HT-29 (cell line): Measurements from ENCODE around the gene RNF144A. TPM values are rescaled to one million over a fixed set of nuclear protein-coding genes. Genes with fewer than 3 reads are reported as not detected.
"Not testable (repeated sequence)": the region's sequence is repeated elsewhere in the genome, so short reads cannot be mapped to it uniquely, and the experiment has no call there.

ENCODE experiments used
- DNase-seq: peaks from one replicate; pipeline ENCODE4 v3.0.0-alpha.2; 2015; ENCODE audit warnings: low spot score
- total RNA-seq: library from RNA; depleted of rRNA; stranded (reverse); fragments of >200 nt; shearing (Covaris generic); gene quantifications from 2 replicates; pipeline ENCODE4 v1.2.3, GENCODE V29; 2014

The RNF144A gene
- total RNA-seq, 1 experiment from 2014 or later = 0.10 TPM

DNA sequence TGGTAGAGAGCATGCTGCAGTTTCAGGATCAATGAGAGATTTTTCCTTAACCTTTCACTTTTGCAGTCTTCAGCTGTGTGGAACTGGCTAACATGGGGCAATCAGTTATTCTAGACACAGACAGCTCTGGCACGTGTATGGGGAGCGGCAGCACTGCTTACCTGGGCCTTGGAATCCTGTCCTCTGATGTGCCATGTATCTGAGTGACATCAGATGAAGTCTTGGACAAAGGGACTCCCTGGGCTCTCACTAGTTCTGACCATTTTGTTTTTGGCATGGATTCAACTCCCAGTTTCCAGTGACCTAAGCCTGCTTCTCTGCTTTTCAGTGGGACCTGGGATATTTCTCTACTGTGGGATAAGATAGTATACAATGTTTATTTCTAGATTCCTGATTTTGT is 54.3 kb downstream of the RNF144A start:
- no peak for DNase-seq

- DNase-seq = no peak
Measured at GRCh38 chr2:6972067-6972710, 55.0 kb downstream of the RNF144A start.

DNA sequence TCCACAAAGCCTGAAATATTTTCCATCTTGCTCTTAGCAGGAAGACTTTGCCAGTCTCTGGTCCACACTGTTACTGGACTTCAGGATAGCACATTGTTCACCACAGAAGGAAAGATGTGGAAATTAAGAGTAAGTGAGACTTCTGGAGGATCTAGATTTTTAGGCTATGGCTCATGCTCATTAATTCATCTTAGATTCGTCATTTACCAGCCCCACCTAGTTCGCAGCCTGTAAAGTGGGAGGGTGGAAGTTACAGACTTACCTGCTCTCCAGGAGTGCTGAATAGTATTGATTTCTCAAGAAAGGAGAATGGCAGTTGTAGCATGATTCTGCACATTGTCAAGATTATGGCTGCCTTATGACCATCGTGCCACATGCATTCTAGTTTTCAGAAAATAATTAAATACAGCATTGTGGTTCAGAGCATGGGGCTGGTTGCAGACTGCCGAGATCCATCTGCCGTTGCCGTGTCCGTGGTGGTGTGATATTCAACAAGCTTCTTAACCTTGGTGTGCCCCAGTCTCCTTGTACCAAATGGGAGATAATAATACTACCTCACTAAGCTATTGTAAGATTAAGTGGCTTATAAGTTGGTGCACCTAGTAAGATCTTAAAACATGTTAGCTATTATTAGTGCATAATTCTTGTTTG is 56.8 kb downstream of the RNF144A start:
- no peak for DNase-seq

GRCh38 chr2:6975988-6976387 is 58.8 kb downstream of the RNF144A start:
- no peak for DNase-seq

DNA sequence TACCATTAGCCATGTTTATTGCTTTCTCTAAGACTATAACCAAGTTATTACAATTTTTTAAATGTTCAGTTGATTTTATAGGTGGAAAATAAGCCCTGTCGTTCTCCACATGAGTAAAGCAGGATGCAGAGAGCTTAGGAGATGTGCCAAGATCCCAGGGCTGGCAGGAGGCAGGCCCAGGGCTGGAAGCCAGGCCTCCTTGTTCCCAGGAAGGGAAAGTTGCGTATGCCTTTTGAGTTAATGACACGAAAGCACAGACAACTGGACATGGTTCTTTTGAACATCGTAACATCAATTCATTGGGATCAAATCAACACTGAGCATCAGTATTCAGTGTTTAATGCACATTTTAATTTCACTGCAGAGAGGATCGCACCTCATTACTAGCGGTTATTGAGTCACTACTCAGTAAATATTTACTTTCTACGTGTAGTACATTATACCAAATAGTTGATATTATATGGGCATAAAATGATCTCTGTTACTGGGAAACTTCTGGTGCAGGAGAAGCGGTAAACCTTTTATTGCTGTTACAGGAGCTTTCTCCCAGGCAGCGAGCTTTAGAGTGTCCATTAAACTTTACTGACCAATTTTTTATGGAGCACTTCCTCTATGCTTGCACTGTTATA is 60.0 kb downstream of the RNF144A start:
- no peak for DNase-seq

- DNase-seq = no peak
Measured at GRCh38 chr2:6977786-6978185, 60.6 kb downstream of the RNF144A start.

DNA sequence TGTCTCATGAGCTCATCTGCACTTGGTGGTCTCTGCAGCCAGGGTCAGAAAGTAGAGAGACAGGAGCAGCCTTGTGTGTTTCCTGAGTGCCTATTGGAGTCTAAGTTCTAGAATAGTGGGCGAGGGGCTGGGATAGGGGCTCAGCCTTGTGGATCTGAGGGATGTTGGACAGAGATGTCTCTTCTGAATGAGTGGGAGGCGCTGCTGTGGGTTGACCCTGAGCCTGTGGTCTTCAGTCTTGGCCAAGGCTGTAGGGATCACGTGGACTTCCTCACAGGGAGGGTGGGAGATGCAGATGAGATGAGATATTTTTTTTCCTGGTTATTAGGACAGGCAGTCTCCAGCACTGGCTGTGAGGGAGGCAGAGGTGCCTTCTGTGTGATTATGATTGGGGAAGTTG is 61.8 kb downstream of the RNF144A start:
- DNase-seq = no peak

DNA sequence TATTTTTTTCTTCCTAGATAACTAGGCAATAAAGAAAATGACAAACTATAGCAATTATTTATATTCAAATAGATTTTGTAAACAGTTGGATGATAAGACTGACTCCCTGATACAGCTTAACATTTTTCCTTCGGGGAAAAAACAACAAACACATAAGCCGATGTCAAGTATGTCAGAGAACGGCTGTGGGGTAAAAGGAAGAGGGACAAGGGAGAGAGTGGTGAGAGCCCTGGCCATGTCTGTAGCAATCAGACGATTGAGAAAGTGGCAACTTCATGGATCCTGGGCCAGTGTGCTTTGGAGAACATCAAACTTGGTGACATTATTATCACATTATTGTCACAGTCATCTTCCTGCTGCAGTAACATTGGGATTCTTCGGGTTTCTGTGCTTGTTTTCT is 65.2 kb downstream of the RNF144A start:
- DNase-seq = no peak

DNA sequence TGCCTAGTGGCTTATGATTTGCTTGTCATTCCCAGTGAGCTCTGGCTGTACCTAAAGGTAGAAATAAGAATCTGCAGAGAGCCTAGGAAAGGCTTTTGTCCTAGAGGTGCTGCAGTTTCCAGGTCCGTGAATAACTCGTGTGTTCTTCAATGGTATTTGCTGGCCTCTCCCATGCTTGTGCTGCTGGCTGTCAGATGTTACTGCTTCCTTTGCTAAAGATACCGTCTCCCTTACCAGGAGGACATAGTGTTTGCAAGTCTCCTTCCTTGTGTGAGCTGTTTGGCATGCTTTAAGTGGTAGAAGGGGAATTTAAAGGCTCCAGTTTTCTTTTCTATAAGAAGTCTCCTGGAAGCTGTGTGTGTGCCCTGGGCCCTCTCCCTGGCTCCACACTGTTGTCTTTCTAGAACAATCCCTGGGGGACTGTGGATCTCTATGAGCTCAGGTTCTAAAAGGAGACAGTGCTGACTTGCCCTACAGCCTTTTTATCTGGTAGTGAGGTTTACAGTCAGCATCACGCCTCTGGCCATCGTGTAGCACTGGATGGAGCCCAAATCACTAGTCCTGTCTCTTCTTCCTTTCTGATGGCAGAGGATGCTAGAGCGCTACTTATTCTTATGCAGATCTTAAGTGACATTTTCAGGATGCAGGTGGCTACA is 65.8 kb downstream of the RNF144A start:
- no peak for DNase-seq

DNA sequence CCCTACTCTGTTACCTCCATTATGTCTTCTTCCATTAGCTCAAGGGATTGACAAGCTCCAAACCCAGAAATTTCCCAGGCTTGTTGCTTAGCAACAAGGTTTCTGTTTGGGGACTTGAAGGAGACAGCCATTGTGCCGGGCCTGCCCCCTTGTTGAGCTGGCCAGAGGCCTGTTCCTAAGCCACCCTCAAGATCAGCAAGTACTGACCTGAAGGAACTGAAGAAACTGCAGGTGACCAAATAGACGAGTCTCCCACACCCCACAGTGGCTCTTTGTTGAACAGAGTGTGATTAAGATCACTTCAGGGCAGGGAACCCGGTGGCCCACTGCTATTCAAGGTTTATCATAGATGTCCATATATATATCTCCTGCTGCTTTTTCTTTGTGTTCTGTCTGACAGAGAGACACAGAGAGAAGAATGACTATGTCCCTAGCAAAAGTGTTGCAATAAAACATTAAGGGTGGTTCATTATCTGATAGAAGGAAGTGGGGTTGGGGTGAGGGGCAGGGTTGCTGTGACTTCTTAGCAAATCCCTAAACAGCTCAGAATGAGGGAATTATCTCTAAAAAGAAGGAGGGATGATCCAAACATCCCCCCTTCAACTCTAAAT is 69.2 kb downstream of the RNF144A start:
- no peak for DNase-seq

DNA sequence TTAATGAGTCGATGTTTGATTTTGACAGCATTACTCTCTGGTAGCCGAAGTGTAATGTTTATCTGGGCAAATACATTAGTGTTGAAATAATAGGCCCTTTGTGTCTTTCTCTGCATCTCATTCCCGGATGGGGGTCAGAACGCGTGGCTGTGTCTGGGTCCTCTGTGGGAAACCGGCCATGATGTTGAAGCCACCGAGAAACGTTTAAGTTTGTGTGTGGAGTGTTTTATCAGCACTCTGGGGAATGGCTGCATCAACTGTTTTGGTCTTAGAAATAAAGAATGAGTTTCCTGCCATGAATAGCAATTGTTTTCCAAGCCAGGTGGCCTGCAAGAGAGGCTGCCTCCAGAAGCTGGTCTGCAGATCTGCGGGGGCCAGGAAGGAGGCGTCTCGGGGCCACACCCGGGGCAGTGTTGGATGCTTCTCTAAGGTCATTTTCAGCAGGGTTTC is 69.7 kb downstream of the RNF144A start:
- no peak for DNase-seq

DNA sequence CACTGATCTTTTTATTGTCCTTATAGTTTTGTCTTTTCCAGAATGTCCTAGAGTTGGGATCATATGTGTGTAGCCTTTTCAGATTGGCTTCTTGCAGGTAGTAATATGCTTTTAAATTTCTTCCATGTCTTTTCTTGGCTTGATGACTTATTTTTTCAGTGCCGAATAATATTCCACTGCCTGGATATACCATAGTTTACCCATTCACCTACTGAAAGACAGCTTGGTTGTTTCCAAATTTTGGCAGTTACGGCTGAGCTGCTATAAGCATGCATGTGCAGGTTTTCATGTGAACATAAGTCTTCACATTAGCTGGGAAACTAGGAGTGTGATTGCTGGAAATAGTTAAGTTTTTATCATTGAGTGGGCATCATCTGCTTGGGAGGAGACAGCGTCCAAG is 73.7 kb downstream of the RNF144A start:
- DNase-seq = no peak

DNA sequence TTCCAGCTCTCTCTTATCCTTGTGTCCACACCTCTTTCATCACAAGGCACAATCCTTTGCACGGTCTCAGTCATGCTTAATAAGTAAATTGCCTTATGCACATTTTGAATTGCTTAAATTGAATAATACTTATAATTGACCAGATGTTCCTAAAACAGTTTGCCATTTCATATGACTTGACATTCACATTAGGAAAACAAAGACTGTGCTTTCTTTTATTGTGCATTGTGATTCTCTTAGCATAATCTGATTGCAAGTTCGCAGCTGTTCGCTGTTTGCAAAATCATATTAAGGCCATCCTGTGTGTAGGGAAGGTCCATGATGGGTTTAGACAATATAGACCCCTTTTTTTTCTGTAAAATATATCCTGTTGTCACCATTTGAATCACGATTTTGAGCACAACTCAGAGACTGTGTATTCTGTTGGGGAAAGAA is 75.6 kb downstream of the RNF144A start:
- DNase-seq = no peak

DNA sequence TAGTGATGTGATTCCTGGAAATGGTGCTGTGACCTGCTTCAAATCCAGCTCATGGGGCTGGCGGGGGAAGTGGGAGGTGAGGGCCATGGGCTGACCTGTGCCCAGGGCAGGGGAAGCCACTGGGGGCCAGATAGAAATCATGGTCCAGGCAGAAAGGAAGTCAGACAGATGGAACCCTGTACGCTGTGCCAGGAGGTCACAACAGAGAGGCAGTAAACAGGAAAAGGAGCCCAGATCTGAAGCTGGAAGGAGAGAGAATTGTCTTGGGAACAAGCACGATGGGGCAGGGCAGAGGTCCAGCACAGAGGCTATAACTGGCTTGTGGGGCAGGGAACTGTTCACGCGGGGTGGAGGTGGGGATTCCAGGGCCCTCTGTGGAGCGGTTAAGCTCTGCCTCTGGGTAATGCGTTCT is 76.0 kb downstream of the RNF144A start:
- DNase-seq = no peak

GRCh38 chr2:6993936-6994335 is 76.7 kb downstream of the RNF144A start:
- DNase-seq = no peak

- DNase-seq = no peak
Measured at GRCh38 chr2:6994536-6995128, 77.4 kb downstream of the RNF144A start.

- no peak for DNase-seq
Measured at GRCh38 chr2:6995391-6996097, 78.3 kb downstream of the RNF144A start.

GRCh38 chr2:6999211-6999877 is 82.1 kb downstream of the RNF144A start:
- DNase-seq = no peak

GRCh38 chr2:7001395-7001794 is 84.2 kb downstream of the RNF144A start:
- not testable (repeated sequence) for DNase-seq

GRCh38 chr2:7003895-7004294 is 86.7 kb downstream of the RNF144A start:
- no peak for DNase-seq
